Neural cell (in vitro differentiated cells): ENCODE data around the gene GRIK3. TPM values are rescaled to one million over a fixed set of nuclear protein-coding genes. Genes with fewer than 3 reads are reported as not detected.

ENCODE experiments used
- H2AFZ ChIP-seq: fragments of 200-600, 300-800 bp; sonication (generic), shearing (Covaris generic); 2 replicates; pipeline ENCODE4 v1.6.0; 2014; ENCODE audit warnings: low read depth, mild to moderate bottlenecking, antibody characterized with exemption, low read length, moderate library complexity
- H3F3A ChIP-seq: fragments of 200-600 bp; shearing (Covaris generic); 2 replicates; pipeline ENCODE4 v1.6.1; 2016; ENCODE audit warnings: mild to moderate bottlenecking, moderate library complexity, mixed read lengths, antibody characterized with exemption, low read length; ENCODE audit not compliant: insufficient read depth, poor library complexity, severe bottlenecking
- H3K27ac ChIP-seq: fragments of 200-600, 300-800 bp; sonication (generic), shearing (Covaris generic); 2 replicates; pipeline ENCODE4 v1.5.1; 2014; ENCODE audit warnings: mild to moderate bottlenecking, low read length, moderate library complexity
- H3K27me3 ChIP-seq: fragments of 300-800, 200-600 bp; sonication (generic), shearing (Covaris generic); 2 replicates; pipeline ENCODE4 v1.6.0; 2014; ENCODE audit warnings: mild to moderate bottlenecking, low read depth, low read length, moderate library complexity; ENCODE audit not compliant: insufficient read depth
- H3K36me3 ChIP-seq: fragments of 300-800, 200-600 bp; sonication (generic), shearing (Covaris generic); 2 replicates; pipeline ENCODE4 v1.5.1; 2014; ENCODE audit warnings: mild to moderate bottlenecking, antibody characterized with exemption, low read length, moderate library complexity; ENCODE audit not compliant: insufficient read depth
- H3K4me2 ChIP-seq: fragments of 300-800, 200-600 bp; sonication (generic), shearing (Covaris generic); 2 replicates; pipeline ENCODE4 v1.6.0; 2014; ENCODE audit warnings: mild to moderate bottlenecking, low read length
- H3K4me3 ChIP-seq: fragments of 300-800, 200-600 bp; sonication (generic), shearing (Covaris generic); 2 replicates; pipeline ENCODE4 v1.5.1; 2014; ENCODE audit warnings: mild to moderate bottlenecking, low read length, moderate library complexity
- H3K79me2 ChIP-seq: fragments of 200-600 bp; shearing (Covaris generic); replicated peaks from 2 replicates; pipeline ENCODE4 v1.6.0; 2014; ENCODE audit warnings: mild to moderate bottlenecking, low read length, moderate library complexity; ENCODE audit not compliant: insufficient read depth
- H3K9ac ChIP-seq: fragments of 300-800, 200-600 bp; sonication (generic), shearing (Covaris generic); 2 replicates; pipeline ENCODE4 v1.6.1; 2016; ENCODE audit warnings: mild to moderate bottlenecking, low read length, mixed read lengths
- H3K9me2 ChIP-seq: fragments of 200-600 bp; shearing (Covaris generic); 2 replicates; pipeline ENCODE4 v1.6.1; 2016; ENCODE audit warnings: mild to moderate bottlenecking, low read length, mixed read lengths; ENCODE audit not compliant: insufficient read depth
- H3K9me3 ChIP-seq: fragments of 200-600, 300-800 bp; sonication (generic), shearing (Covaris generic); 2 replicates; pipeline ENCODE4 v1.6.1; 2016; ENCODE audit warnings: mild to moderate bottlenecking, mixed run types, low read length, moderate library complexity, mixed read lengths
- H4K20me1 ChIP-seq: fragments of 200-600 bp; shearing (Covaris generic); 2 replicates; pipeline ENCODE4 v1.6.1; 2016; ENCODE audit warnings: mild to moderate bottlenecking, mixed run types; ENCODE audit not compliant: insufficient read depth
- CTCF ChIP-seq: fragments of 450-650 bp; IDR thresholded peaks from 2 replicates; pipeline ENCODE4 v1.5.1; 2014; ENCODE audit warnings: antibody characterized with exemption, mild to moderate bottlenecking, moderate library complexity; ENCODE audit not compliant: poor library complexity, severe bottlenecking
- EP300 ChIP-seq: fragments of 450-650 bp; conservative IDR thresholded peaks from 2 replicates; pipeline ENCODE4 v1.6.1; 2014; ENCODE audit warnings: antibody characterized with exemption, mild to moderate bottlenecking, moderate library complexity; ENCODE audit not compliant: poor library complexity, severe bottlenecking
- EZH2 ChIP-seq: fragments of 200-600, 300-800 bp; shearing (Covaris generic), sonication (generic); IDR thresholded peaks from 2 replicates; pipeline ENCODE4 v1.6.1; 2014; ENCODE audit warnings: antibody characterized with exemption, low read length, borderline replicate concordance, mild to moderate bottlenecking; ENCODE audit not compliant: insufficient read depth, poor library complexity, severe bottlenecking
- MXI1 ChIP-seq: fragments of 450-650 bp; conservative IDR thresholded peaks from 2 replicates; pipeline ENCODE4 v1.6.1; 2014; ENCODE audit warnings: antibody characterized with exemption, mild to moderate bottlenecking; ENCODE audit not compliant: poor library complexity, severe bottlenecking
- POLR2AphosphoS5 ChIP-seq: IDR thresholded peaks from 2 replicates; pipeline ENCODE4 v1.6.1; 2012
- RAD21 ChIP-seq: fragments of 450-650 bp; conservative IDR thresholded peaks from 2 replicates; pipeline ENCODE4 v1.6.1; 2014; ENCODE audit warnings: antibody characterized with exemption, mild to moderate bottlenecking, moderate library complexity
- REST ChIP-seq: IDR thresholded peaks from 2 replicates; pipeline ENCODE4 v1.6.1; 2012; ENCODE audit warnings: borderline replicate concordance
- SMC3 ChIP-seq: fragments of 450-650 bp; conservative IDR thresholded peaks from 2 replicates; pipeline ENCODE4 v1.6.1; 2014; ENCODE audit warnings: antibody characterized with exemption, mild to moderate bottlenecking, moderate library complexity; ENCODE audit not compliant: poor library complexity
- TAF1 ChIP-seq: IDR thresholded peaks from 2 replicates; pipeline ENCODE4 v1.6.1; 2012; ENCODE audit warnings: low read depth
- polyA plus RNA-seq: library from polyadenylated mRNA; depleted of rRNA; stranded (reverse); fragments of >200 nt; gene quantifications from 2 replicates; pipeline ENCODE4 v1.2.3, GENCODE V29; 2014

The GRIK3 gene
- polyA plus RNA-seq, 1 donor from 2014 or later = 5.0 TPM

DNA sequence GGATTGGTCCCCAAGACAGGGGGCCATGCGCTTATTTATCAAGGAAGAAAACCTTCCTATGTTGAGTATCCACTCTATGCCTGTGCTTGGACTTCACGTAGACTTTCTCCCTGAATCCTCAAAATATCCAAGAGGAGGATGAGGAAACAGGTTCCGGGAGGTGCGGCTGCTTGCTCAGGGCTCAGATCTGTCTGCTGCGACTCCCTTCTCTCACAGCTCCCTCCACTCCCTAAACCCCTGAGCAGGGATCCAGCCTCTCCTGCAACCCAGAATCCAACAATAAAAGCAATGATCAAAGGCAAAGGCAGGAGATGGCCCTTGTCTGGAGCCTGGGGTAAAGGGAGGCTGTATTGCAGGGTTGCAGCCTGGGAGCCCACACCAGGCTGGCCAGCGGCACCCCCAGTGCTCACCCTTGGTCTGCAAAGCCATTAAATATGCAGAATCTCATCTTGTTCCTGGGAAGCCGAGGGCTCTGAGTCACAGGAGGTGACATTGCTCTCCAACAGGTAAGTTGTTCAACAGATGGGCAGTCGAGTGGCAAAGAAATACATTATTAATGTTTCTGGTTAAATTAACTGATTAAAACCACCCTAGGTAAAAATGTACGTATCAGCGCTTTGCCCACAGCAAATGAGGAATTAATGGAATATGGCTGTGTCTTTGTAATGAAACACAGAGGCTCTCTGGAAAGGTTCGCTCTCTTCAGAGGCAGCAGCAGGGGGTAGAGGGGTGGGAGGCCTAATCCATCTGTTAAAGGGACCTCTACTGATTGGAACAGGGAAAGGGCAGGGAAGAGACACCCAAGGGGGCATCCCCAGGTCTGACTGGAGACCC is 111.5 kb downstream of the GRIK3 start:
- no peak overlapping the region for H3K4me3 ChIP-seq
- H2AFZ ChIP-seq = no peak overlapping the region
- H3K27ac ChIP-seq = no peak overlapping the region
- H3K9me3 ChIP-seq = no peaks in the 10 kb centered on the region
- H3K9ac ChIP-seq = no peak overlapping the region
- H3F3A ChIP-seq = no peaks in the 10 kb centered on the region
- no peak for TF ChIP-seq CTCF
- TF ChIP-seq MXI1 = no peak
- TF ChIP-seq SMC3 = no peak
- TF ChIP-seq EP300 = no peak
- no peak for TF ChIP-seq TAF1
- TF ChIP-seq RAD21 = no peak
- no peak for TF ChIP-seq REST
- TF ChIP-seq EZH2 = no peak
- no peak for TF ChIP-seq POLR2AphosphoS5
- no peaks in the 10 kb centered on the region for H3K36me3 ChIP-seq
- no peak overlapping the region for H3K4me2 ChIP-seq
- no peaks in the 10 kb centered on the region for H3K9me2 ChIP-seq
- no peaks in the 10 kb centered on the region for H3K27me3 ChIP-seq
- no peaks in the 10 kb centered on the region for H4K20me1 ChIP-seq
- no peaks in the 10 kb centered on the region for H3K79me2 ChIP-seq

DNA sequence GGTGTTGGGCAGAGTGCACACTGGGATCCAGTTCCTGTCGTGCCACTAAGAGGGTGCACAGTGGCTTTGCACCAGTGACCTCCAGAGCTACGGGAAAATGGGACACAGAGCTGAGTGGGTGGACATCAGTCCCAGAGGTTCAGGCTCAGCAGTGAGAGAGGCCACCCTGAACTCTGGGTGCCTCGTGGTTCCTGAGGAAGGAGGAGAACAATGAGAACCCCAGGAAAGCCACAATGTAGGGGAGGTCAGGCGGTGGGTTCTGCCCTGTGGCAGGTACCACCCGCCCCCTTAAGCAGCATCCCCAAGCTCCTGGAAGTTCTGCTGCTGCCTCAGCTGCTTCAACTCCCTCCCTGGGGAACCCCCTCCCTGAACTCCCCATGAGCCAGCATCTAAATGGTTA is 112.2 kb downstream of the GRIK3 start:
- no peak for TF ChIP-seq SMC3
- TF ChIP-seq EP300 = no peak
- TF ChIP-seq EZH2 = no peak
- TF ChIP-seq MXI1 = no peak
- no peak for TF ChIP-seq RAD21
- TF ChIP-seq POLR2AphosphoS5 = no peak
- no peak for TF ChIP-seq TAF1
- no peak for TF ChIP-seq REST
- TF ChIP-seq CTCF = no peak
- no peaks in the 10 kb centered on the region for H3K79me2 ChIP-seq
- no peak overlapping the region for H2AFZ ChIP-seq
- no peak overlapping the region for H3K27ac ChIP-seq
- no peaks in the 10 kb centered on the region for H3F3A ChIP-seq
- no peaks in the 10 kb centered on the region for H3K27me3 ChIP-seq
- no peak overlapping the region for H3K4me3 ChIP-seq
- no peaks in the 10 kb centered on the region for H3K9me2 ChIP-seq
- H3K36me3 ChIP-seq = no peaks in the 10 kb centered on the region
- H4K20me1 ChIP-seq = no peaks in the 10 kb centered on the region
- no peak overlapping the region for H3K4me2 ChIP-seq
- H3K9me3 ChIP-seq = no peaks in the 10 kb centered on the region
- H3K9ac ChIP-seq = no peak overlapping the region
